Skin epidermis (tissue), 12 donors: Measurements from ENCODE around the gene TULP4.
"Not testable (repeated sequence)": the region's sequence is repeated elsewhere in the genome, so short reads cannot be mapped to it uniquely, and the experiment has no call there.

Experiments used
- H3K27ac ChIP-seq, 21 experiments: fragments of 200-600 bp; sonication (generic) in 11 of 21; one replicate each; pipeline ENCODE4 v1.5.0; 2020; ENCODE audit warnings: mild to moderate bottlenecking in 3 of 21, inconsistent platforms in 2 of 21, moderate library complexity in 2 of 21
- H3K4me3 ChIP-seq, 7 experiments: fragments of 200-600 bp; sonication (generic) in 2 of 7; one replicate each; pipeline ENCODE4 v1.5.0; 2020; ENCODE audit warnings: inconsistent platforms in 2 of 7, mild to moderate bottlenecking in 2 of 7, moderate library complexity in 1 of 7

The TULP4 gene

DNA sequence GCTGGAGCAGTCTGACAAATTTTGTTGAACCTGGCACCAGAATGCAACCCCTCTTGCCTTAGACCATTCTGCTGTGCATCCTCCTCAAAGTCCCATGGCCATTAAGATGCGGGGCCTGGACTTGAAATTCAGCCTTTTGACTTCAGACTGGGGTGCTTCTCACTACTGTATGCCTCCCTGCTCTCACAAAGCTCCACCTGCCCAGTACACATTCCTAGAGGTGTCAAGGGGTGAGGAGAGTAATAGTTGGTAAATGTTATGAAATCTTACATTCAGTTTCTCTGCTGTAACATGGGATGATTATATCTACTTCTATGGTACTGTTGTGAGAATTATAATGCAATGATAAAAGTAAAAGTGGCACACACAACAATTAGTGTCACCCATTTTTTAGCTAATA lies 70.8 kb downstream of the TULP4 start:
- Histone ChIP-seq H3K27ac (no peak overlapping the region), H3K4me3 (no peak overlapping the region)

DNA sequence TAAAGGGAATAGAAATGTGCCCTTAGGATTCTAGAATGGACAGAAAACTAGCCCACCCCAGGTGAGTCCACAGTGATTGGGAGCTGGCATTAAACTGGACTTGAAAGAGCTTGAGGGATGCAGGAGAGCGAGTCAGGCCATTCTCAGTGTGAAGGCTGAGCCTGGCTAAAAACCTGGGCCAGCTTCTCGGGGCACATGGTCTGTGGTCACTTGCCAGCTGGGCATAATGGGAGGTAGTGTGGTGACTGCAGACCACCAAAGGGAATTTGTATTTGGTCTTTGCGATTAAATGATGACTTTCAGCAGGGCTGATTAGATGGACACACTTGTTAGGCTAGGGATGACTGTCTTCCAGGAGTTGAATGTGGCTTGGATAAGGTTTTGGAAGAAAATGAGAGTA lies 71.3 kb downstream of the TULP4 start:
- Histone ChIP-seq H3K4me3 (no peak overlapping the region), H3K27ac (no peak overlapping the region)

DNA sequence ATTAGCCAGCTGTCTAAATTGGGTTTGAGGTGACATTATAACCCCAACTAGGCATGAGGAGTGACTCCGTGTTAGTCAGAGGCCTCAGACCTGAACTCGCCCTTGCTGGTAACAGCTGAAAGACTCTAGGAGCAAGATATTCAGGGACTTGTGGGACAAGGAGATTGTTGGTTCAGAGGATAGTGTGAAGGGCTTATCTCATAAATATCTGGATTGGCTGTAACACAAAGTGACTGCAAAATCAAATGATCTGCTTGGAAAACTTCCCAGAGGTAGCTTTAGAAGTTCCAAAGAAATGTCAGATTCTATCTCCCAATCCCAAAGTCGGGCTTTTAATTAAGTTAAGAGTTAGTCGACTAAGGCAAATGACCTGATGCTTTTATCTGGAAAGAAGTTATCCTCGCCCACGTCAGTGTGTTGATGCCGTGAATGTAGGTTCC lies 72.4 kb downstream of the TULP4 start:
- no peak overlapping the region for H3K27ac ChIP-seq
- H3K4me3 ChIP-seq = no peak overlapping the region

DNA sequence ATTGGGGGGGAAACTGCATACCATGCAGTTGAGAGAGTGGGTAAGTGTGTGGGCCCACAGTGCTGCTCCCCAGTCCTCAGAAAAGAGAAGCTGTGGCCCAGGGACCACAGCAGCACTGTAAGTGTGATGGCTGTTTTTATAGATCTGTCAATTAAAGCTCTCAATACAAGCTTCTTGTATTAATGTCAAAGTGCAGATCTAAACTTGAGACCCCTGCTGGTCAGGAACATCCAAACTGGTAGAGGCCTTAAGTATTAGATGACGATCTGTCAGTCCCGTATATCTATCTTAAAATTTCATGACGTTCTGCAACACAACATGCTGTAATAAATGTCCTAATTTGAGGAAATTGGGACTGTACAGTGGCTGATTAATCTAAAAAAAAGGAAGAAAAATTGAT lies 74.8 kb downstream of the TULP4 start:
- H3K27ac ChIP-seq = no peak overlapping the region
- no peak overlapping the region for H3K4me3 ChIP-seq

DNA sequence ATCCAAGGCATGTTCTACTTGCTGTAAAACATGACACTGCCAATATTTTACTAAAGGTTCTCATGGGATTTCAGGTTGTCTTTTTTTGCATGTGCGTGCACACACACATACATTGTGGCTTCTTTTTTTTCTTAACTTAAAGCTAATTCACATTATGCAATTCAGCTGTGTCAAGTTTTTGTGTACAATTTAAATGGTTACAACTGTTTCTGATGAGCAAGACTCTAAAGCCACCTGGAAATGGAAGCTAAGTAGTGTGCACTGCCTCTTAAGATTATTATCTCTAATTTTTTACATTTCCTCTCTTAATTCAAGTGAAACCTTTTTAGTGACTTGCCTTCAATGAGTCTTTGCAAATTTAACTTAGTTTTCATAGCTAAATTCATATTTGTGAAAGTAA lies 75.3 kb downstream of the TULP4 start:
- Histone ChIP-seq H3K27ac (no peak overlapping the region), H3K4me3 (no peak overlapping the region)

DNA sequence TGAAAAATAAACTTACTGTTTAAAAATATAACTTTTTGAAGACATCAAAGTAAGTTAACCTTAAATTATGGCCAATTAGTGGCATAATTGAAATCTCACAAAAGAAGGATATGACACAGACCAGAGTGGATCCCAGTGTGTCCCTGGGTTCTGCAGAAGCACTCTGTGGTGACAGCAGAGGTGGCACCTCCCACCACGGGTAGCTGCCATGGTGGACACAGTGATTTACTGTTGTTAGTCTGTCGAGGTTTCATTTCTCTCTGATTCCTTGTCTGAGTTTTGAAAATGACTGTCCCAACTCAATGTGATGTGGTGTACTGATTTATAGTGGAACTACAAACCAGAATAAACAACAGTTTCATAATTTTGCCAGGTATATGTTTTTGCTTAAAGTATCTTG lies 76.5 kb downstream of the TULP4 start:
- no peak overlapping the region for H3K27ac ChIP-seq

DNA sequence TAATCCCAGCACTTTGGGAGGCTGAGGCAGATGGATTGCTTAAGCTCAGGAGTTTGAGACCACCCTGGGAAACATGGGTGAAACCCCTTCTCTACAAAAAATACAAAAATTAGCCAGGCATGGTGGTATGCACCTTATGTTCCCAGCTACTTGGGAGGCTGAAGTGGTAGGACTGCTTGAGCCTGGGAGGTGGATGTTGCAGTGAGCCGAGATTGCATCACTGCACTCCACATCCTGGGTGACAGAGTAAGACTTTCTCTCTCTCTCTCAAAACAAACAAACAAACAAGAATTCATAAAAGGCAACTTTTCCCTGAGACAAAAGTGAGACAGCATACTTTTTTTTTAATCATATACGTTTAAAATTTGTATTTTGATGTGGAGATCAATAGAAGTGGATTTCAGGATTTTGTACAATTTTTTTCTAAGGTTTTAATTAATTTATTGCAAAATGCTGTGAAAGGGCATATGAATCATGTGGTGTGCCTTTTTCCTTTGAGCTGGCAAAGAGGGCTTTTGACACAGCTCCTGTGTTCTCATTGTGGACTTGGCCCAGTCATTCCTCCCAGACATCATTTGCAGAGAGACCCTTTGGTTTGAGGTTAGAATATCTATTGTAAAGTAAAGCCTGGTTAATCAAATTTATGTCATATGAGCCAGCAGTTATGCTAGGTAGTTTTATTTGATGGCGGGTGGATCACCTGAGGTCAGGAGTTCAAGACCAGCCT lies 77.1 kb downstream of the TULP4 start:
- Histone ChIP-seq H3K27ac (no peak overlapping the region), H3K4me3 (no peak overlapping the region)

More for the DNA sequence above, 76.5 kb downstream of the TULP4 start:
- H3K4me3 ChIP-seq = no peak overlapping the region

DNA sequence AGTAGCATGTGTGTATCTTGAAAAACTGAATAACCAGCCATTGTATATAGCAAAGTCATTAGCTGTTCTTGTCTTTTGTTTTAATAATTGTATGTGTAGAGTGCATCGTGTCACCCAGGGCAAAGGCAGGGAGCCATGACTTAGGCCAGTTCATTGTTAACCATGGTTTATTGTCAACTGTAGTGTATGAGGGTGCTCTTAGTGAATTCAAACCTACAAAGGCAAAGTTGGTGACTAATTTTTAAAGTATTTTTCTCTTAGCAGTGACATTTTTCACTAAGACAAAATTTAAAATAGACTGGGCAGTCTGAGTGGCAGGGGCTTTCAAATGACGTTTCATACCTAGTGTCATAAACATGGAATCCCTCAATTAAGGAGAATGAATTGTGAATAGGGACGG lies 79.0 kb downstream of the TULP4 start:
- no peak overlapping the region for H3K27ac ChIP-seq
- no peak overlapping the region for H3K4me3 ChIP-seq

DNA sequence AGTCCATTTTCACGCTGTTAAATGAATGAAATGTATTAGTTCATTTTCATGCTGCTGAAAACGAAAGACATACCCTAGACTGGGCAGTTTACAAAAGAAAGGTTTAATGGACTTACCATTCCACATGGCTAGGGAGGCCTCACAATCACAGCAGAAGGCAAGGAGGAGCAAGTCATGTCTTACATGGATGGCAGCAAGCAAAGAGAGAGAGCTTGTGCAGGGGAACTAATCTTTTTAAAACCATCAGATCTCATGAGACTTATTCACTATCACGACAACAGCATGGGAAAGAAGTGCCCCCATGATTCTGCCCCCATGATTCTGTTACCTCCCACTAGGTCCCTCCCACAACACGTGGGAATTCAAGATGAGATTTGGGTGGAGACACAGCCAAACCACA lies 79.7 kb downstream of the TULP4 start:
- H3K27ac ChIP-seq, H3K4me3 ChIP-seq: not testable (repeated sequence)

DNA sequence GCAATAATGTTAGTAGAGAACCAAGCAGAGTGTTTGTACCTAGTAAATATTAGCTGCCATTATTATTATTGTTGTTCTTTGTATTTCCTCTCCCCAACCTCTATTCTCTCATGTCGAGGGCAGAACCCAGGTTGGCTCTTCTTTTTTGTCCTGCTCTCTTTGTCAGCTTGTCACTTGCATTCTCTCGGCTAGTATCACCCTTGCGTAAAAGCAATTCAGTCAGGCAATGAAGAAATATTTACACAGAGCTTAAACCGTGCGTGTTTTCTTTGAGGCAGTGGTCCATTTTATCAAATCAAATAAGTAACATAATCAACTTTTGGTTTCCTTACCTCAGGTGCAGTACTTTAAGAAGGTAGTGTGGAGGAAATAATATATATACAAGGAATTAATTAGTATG lies 83.9 kb downstream of the TULP4 start:
- Histone ChIP-seq H3K27ac (no peak overlapping the region), H3K4me3 (no peak overlapping the region)

DNA sequence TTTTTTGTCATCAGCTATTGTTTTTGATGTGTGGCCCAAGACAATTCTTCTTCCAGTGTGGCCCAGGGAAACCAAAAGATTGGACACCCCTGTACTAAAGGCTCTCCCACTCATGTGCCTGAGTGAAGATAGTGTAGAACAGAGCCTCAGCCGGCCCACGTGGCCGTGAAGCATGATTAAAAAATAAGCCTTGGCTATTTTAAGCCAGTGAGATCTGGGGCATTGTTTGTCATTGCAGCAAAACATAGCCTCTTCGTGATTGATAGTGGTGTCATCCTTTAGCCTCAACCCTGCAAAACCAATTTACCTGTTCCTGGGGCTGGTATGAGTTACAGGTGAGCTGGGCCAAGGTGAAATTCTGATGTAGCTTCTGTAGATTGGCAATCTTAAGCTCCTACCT lies 85.3 kb downstream of the TULP4 start:
- Histone ChIP-seq H3K4me3 (no peak overlapping the region), H3K27ac (no peak overlapping the region)

DNA sequence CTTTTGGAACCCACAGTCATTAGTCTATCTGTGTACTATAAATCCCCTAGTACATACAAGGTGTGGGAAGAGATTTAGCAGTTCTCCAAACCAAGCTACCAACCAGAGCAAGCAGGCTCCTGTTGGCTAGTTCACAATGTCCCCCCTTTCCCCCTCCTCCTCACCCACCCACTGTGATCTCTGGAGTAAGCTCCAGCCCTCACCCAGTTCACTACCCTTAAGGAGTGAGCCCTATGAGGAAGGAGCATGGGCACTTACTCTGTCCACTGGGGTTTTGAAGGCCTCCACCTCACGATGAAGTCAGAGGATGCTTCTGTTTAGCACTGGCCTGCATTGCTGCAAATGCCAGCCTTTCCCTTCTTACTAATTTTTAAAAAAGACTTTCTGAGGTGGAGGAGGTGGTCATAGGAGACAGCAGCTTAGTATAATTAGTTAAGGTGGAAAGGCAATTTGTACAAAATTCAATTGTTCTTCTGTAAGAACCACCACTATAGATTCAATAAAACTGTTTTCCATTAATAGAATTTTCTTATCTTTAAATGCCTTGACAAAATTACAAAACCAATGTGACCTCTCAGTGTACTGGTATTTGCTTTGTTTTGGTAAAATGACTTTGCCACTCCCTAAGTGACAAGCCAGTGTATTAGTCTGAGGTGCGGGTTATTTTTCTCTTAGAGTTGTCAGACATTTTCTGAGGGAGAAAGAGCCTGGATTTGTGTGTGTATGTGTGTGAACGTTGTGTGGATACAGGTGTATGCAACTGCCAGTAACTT lies 86.2 kb downstream of the TULP4 start:
- H3K27ac ChIP-seq = no peak overlapping the region

DNA sequence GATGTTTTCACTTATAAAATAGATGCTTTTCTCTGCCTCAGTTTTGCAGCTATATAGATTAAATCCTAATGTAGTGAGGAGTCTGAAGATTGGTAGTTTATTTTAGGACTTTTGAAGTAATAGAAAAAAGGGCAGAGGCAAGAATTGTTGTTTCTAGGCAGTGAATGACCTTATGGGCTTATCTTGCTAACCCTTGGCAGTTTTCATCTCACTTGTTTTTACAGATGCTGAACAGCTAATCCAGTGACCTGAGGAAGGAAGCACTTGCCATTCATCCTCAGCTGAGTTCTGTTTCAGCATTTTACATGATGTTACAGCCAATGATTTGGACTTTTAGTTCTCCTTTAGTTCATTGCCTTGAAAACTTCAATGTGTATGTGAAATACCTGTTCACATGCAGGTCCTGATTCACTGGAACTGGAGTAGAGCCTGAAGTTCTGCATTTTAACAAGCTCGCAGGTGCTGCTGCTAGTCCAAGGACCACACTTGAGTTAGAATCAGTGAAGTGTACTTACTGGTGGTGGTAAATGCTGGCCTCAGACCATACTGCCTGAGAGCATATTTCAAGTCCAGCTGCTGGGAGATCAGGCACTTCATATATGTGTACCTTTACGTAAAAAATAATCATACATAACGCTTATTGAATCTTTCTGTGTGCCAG lies 86.9 kb downstream of the TULP4 start:
- Histone ChIP-seq H3K27ac (no peak overlapping the region), H3K4me3 (no peak overlapping the region)

More for the DNA sequence above, 86.2 kb downstream of the TULP4 start:
- no peak overlapping the region for H3K4me3 ChIP-seq

DNA sequence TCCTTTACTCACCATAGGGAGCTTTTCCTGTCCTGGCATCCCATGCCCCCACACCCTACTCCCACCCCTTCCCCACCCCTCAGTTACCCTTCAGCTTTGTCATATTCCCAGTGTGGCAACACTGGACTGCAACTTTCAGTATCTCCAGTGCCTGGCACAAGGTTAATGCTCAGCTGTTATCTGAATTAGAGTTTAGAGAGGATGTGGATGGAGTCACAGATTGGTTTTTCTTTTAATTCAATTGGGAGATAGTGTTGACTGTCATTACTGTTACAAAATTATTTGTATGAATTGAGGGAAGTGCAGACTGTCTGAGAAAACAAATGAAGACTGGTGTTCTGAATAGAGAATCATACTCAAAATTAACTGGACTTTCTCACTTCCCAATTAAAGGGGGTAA lies 89.9 kb downstream of the TULP4 start:
- no peak overlapping the region for H3K27ac ChIP-seq

DNA sequence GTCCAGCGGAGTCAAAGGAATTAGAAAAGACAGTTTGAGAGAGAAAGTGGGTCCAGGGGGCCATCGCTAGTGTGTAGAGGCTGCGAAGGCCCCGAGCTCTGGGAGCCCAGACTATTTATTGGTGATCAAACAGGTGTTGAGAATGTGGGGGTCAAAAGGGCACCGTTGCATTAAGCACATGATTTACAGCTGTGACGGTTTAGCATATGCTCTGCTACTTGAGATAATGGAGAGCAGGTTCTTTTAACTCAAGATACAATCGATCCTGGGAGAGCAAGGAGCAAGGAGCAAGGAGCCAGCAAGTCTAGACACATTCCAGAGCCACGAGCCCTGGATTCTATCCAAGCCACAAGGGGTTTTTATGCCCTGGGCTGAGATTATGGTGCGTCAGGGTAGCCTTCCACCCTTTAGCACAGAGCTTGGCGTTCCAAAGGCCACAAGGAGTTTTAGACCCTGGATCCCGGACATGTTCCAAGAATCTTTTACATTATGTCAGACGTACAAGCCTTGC lies 93.1 kb downstream of the TULP4 start:
- H3K4me3 ChIP-seq, H3K27ac ChIP-seq: not testable (repeated sequence)

More for the DNA sequence above, 89.9 kb downstream of the TULP4 start:
- H3K4me3 ChIP-seq = no peak overlapping the region

DNA sequence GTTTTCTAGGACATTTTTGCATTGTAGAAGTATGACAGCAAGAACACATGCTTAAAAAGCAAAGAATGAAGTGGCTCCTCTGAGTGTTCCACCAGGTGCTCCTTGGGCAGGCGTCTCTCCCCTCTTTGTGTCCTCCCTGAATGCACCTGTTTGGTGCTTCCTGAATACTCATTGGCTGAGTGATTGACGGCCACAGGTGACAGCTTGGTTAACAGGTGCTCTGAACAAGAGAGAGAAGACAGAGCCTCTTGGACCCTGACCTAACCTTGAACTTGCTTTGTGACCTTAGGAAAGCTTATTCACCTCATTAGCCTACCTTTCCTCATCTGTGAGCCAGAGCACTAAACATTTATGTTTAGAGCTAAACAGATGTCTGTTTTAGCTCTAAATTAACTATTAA lies 93.7 kb downstream of the TULP4 start:
- Histone ChIP-seq H3K4me3 (no peak overlapping the region), H3K27ac (no peak overlapping the region)

DNA sequence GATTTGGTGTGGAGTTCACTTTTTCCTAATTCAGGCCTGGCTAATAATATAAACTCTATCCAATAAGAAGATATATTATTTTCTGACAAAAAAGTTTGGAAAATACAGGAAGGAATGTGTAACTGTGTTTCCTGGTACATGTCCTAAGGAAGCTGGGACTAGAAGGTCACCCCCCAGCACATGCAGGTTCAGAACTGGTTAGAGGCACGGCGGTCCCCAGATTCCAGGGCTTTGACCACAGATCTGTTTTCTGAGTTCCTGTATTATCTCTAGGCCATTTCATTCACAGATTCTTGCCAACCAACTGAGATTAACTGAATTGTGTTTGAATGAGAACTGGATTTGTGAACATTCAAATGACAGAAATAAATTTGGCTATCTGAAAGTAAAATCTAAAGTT lies 94.5 kb downstream of the TULP4 start:
- H3K4me3 ChIP-seq = no peak overlapping the region
- H3K27ac ChIP-seq = no peak overlapping the region

DNA sequence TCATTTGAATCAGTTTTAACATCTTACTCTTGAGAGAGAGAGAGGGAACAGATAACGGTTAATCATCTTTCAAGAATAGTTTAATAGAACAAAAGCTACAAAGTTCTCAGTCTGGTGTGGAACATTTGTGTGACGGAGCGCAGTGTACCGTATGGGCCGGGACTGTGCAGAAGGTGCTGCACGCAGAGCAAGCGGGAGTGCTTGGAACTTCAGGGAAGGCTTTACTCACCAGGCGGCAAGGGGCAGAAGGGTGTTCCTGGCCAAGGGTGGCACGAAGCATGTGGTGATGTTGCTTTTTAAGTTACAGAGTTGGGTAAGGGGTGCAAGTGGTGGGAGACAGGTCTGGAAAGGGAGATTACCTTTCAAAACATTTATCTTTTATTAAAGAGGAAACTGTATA lies 95.7 kb downstream of the TULP4 start:
- no peak overlapping the region for H3K4me3 ChIP-seq
- H3K27ac ChIP-seq = peak overlapping the region in 1 of 21 experiments; percentile 6

DNA sequence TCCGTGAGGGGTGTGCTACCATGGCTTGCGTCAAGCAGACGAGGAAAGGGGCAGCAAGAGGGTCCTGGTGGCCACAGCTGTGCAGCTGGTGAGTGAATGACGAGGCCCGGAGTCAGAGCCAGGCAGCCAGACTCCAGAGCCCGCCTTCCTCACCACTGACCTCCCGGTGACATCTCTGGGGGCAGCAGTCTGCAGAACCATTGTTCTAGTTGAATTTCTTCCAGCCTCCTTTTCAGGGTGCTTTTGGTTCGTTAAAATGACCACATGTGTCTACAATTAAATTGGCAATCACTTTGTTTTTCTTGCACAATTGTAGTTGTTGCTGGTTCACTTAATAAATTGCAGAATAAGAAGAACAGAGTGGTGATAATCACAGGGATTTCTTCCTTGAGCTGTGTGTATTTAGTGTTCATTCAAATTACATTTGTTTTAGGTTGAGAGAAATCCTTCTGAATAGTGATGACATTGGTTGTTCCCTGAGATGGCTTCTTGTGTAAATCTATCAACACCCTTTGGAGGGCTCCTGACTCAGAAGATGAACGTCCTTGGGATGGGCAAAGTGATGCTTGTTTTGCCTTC lies 96.4 kb downstream of the TULP4 start:
- Histone ChIP-seq H3K27ac (peak overlapping the region in 2 of 21 experiments; percentile 1 to 52), H3K4me3 (no peak overlapping the region)

DNA sequence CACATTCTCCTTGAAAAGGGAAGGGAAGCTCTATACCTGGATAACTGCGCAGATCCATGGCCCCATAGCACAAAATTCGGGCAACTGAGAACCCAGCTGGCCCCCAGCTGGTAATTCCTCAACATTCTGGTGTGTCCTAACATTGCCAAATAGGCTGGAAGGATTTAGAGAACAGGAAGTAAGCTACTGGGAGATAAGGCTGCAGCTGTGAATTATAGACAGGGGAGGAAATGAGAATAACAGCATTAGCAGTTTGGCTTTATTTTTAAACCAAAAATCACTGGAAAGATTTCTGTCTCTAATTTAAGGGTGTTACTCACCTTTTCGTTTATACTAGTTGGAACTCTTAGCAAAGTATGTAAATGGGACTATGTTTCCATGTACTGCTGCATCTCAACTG lies 97.2 kb downstream of the TULP4 start:
- no peak overlapping the region for H3K4me3 ChIP-seq
- peak overlapping the region in 4 of 21 experiments; percentile 1 to 52 (median 32) for H3K27ac ChIP-seq
